GM13976 (cell line): ENCODE measurements around the gene EXOC4.

ENCODE experiments used
- DNase-seq: peaks from one replicate; pipeline ENCODE4 v3.0.0; 2012; ENCODE audit warnings: low spot score
- in situ Hi-C: fragments of 300-500 bp; cut with MboI; formaldehyde crosslinking; loops from one replicate; pipeline ENCODE4 v1.12.0; 2022; ENCODE audit warnings: low sequenced_read_pairs, mixed read lengths, inconsistent platforms; ENCODE audit not compliant: unreplicated experiment
- TF ChIP-seq, protein P1 (sequence below): IDR thresholded peaks from 2 replicates; pipeline ENCODE4 v1.5.1; 2012; ENCODE audit warnings: borderline replicate concordance, mild to moderate bottlenecking; ENCODE audit not compliant: insufficient read depth; ENCODE audit errors: extremely low read depth, missing control alignments, control extremely low read depth

EXOC4 gene

DNA sequence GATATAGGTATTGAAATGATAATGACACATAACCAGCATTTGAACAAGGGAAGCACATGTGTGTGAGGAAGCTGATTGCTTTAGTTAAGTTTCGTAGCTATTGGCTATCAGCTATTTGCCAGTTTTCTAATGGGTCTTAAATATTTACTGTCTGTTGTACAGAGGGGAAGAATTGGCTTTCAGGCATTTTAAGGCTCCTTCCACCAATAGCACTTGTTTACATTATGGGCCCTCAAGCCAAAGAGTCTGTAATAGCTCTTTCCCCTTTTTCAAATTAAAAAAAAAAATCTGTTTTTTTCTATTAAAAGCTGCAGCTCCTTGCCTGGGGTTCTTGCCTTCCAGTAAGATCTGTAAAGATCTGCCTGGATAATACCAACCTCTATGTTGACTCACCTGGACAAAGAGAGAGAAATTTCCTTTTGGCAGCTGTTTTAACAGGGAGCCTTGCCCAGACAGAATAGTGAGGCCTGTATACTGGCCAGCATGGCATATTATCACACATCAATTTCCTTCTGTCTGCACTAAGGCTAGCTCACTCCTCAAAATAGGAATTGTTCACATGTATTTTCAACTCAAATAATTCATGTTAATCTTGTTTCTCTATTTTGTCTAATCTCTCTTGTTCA is 769.5 kb downstream of the EXOC4 start:
- in situ Hi-C loops: no loop called here
- TF ChIP-seq, protein P1, sequence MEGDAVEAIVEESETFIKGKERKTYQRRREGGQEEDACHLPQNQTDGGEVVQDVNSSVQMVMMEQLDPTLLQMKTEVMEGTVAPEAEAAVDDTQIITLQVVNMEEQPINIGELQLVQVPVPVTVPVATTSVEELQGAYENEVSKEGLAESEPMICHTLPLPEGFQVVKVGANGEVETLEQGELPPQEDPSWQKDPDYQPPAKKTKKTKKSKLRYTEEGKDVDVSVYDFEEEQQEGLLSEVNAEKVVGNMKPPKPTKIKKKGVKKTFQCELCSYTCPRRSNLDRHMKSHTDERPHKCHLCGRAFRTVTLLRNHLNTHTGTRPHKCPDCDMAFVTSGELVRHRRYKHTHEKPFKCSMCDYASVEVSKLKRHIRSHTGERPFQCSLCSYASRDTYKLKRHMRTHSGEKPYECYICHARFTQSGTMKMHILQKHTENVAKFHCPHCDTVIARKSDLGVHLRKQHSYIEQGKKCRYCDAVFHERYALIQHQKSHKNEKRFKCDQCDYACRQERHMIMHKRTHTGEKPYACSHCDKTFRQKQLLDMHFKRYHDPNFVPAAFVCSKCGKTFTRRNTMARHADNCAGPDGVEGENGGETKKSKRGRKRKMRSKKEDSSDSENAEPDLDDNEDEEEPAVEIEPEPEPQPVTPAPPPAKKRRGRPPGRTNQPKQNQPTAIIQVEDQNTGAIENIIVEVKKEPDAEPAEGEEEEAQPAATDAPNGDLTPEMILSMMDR: no peak
- DNase-seq: no peak

DNA sequence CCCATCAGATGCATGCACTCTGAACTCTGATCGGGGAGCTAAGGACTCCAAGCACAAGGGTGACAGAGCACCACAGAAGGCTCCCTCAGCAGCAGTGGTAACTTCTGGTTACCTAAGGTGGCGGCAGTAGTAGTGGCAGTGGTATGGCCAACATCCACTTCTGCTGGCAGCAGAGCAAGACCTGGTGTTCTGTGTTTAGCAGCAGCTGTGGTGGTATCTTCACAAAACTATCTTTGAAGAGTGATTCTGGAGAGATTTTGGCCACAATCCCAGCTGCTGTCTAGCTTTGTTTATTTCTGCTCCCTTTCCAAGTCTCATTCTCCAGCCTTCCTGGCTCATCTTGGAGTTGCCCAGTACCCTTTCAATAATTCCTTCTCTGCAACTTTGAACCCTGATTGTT is 771.9 kb downstream of the EXOC4 start:
- in situ Hi-C loops: no loop called here
- no peak for DNase-seq
- TF ChIP-seq, protein P1: no peak

DNA sequence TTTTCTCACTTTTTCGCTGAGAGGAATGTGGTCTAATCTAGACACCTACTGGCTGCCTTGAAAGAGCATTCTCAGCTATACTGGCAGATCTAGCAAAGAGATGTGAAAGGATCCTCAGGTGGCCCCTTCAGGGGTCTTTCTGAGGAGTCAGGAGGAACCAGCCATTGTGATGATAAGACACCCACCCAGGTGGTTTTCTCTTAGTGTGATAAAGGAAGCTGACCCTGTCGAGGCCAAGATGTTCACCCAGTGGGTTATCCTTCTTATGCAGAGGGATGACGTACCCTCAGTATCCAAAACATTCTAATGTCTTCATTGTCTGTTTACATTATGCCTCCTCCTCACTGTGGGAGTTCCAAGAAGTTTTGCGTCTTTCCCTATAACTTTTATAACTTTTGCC is 776.0 kb downstream of the EXOC4 start:
- in situ Hi-C loops: no loop called here
- TF ChIP-seq, protein P1: no peak

DNA sequence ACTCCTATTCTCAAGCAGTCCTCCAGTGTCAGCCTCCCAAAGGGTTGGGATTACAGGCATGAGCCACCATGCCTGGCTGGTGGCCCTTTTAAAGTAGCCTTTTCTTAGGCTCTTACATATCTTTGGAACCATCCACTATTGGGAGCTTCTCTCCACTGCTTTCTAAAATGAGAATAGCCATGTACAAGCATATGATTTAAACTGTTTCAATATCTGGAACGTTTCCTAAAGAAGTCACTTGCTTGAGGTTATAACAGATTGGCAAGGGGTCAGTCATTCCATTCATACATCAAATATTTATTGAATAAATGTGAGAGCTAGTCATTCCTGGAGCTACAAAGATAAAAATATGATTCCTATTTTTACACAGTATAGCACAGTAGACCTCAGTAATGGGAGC is 776.9 kb downstream of the EXOC4 start:
- in situ Hi-C loops: no loop called here
- DNase-seq: no peak
- TF ChIP-seq, protein P1: no peak

More for the DNA sequence above, 776.0 kb downstream of the EXOC4 start:
- no peak for DNase-seq

DNA sequence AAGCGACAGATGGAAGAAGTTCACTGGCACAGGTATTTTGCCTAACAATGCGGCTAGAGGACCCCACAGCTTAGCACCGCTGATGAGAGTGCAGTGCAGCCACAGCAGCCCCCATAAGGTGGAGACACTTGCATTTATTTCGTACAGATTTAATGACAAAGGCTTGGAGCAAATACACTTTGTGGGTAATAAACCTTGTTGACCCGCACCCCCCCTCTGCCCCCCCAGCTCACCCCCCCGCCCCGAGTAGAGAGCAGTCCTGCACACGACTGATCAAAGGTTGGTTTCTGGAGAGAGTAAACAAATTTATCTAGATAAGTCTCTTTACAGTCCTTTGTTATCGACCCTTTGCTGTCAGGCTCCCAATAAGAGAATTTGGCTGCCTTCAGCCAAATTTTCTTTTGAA is 777.6 kb downstream of the EXOC4 start:
- DNase-seq: no peak
- TF ChIP-seq, protein P1: no peak
- in situ Hi-C loops: no loop called here

DNA sequence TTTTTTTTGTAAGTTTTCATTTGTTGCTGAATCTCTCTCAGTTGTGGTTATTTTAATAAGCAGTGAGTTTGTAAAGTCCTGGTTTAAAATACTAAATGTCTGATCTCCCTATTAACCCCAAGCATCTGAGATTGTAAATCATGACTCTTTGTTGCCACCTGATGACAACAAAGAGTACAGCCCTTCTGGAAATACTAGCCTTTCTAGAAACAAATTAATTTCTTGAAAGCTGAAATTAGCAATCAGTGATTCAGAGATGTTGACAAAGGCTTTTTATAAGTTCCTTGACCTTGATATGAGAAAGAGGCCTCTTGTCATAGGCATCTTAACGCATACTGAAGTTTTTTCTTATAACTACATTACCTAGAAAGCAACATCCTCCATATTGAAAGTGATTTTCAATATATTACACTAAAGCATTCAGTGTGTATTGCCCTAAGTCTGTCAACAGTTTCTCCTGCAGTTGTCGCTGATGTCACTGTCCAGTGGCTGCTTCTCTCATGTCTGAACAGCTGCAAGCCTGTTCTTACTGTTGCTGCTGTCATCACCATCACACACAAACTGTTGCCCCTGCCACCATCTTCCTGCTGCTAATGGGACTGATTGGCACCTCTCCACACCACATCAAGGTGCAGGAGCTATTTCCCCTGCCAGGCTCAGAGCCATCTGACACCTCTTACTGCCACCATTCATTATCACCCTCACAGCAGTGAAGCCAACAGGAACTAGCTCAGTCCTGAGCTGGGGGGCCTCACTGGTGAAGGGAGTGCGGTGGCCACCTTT is 779.1 kb downstream of the EXOC4 start:
- TF ChIP-seq, protein P1: no peak
- no peak for DNase-seq
- in situ Hi-C loops: no loop called here
